K562 (cell line): ENCODE data around the gene WDR31. TPM values are rescaled to one million over a fixed set of nuclear protein-coding genes. Genes with fewer than 3 reads are reported as not detected.

Source experiments
- ERF ChIP-seq: fragments of 450-650 bp; formaldehyde crosslinking; IDR thresholded peaks from 2 replicates; pipeline ENCODE4 v1.4.0; 2020; ENCODE audit warnings: mild to moderate bottlenecking, mixed read lengths
- MGA ChIP-seq: fragments of 450-650 bp; IDR thresholded peaks from 2 replicates; pipeline ENCODE4 v1.6.1; 2016; ENCODE audit warnings: mild to moderate bottlenecking, moderate library complexity
- POLR2AphosphoS5 ChIP-seq: IDR thresholded peaks from 2 replicates; pipeline ENCODE4 v1.6.1; 2011; ENCODE audit warnings: mild to moderate bottlenecking, low read depth, low read length, moderate library complexity; ENCODE audit not compliant: control insufficient read depth, insufficient read depth
- STAG1 ChIP-seq: sonication (generic); formaldehyde crosslinking; IDR thresholded peaks from 2 replicates; pipeline ENCODE4 v1.5.0; 2020; ENCODE audit warnings: missing genetic modification reagents, borderline replicate concordance
- USF2 ChIP-seq: sonication (generic); formaldehyde crosslinking; IDR thresholded peaks from 2 replicates; pipeline ENCODE4 v1.5.0; 2020; ENCODE audit warnings: missing genetic modification reagents
- XRCC3 ChIP-seq: fragments of 450-650 bp; IDR thresholded peaks from 2 replicates; pipeline ENCODE4 v1.6.1; 2017; ENCODE audit warnings: mild to moderate bottlenecking, moderate library complexity
- ZBTB17 ChIP-seq: fragments of 450-650 bp; formaldehyde crosslinking; IDR thresholded peaks from 2 replicates; pipeline ENCODE4 v1.4.0; 2020; ENCODE audit warnings: mild to moderate bottlenecking
- ZBTB26 ChIP-seq: fragments of 450-650 bp; formaldehyde crosslinking; IDR thresholded peaks from 2 replicates; pipeline ENCODE4 v1.4.0; 2022; ENCODE audit warnings: missing genetic modification characterization
- ZNF133 ChIP-seq: fragments of 250-450 bp; sonication (Bioruptor Pico); IDR thresholded peaks from 2 replicates; pipeline ENCODE4 v1.4.0; 2020; ENCODE audit warnings: mild to moderate bottlenecking
- polyA plus RNA-seq, 8 experiments: library from polyadenylated mRNA; depleted of rRNA in 4 of 8; stranded (reverse) in 5 of 8; unstranded in 3 of 8; fragments of >200 nt; fragmentation: Nextera tagmentation in 2 of 8; fragmentation: Illumina TruSeq in 1 of 8; extraction: Ambion mirVana in 2 of 8; extraction: Trizol in 1 of 8; gene quantifications; 2 replicates each; pipeline versions ENCODE4 v1.2.1 to v1.2.3, GENCODE V29; 2011 to 2014; ENCODE audit warnings: inconsistent platforms in 1 of 8, missing spikeins in 1 of 8
- total RNA-seq, 7 experiments: library from RNA; depleted of rRNA in 6 of 7; stranded (reverse); fragments of >200 nt in 6 of 7; fragmentation: Illumina TruSeq in 2 of 7; extraction: Trizol in 2 of 7; gene quantifications; 2 replicates each; pipeline versions ENCODE4 v1.2.1 to v1.2.3, GENCODE V29; 2011 to 2021; ENCODE audit warnings: low replicate concordance in 1 of 7

Gene WDR31
- total and polyA plus RNA-seq, 9 of the 15 experiments (the other 6 are each of a cell fraction or from before 2014, with no cell fraction given) = 0.35 to 1.8 (median 0.95) TPM

- TF ChIP-seq ZBTB26 (CRISPR knock-in tag) (no peak), POLR2AphosphoS5 (0 out of 2 replicates have a peak, but pooled peaks have one; percentile 36), STAG1 (CRISPR knock-in tag) (no peak), ERF (CRISPR knock-in tag) (no peak), ZBTB17 (0 out of 2 replicates have a peak, but pooled peaks have one; percentile 46), USF2 (CRISPR knock-in tag) (peak; percentile 42), MGA (peak; percentile 9; the same call in 1 of the 2 replicates), ZNF133 (CRISPR knock-in tag) (no peak), XRCC3 (no peak)
Measured at GRCh38 chr9:113376634-113377567, 36.8 kb upstream of the WDR31 start, which contains the start of gene HDHD3 (continued).
